ENCODE measurements around the gene LYRM1. TPM values are rescaled to one million over a fixed set of nuclear protein-coding genes. Genes with fewer than 3 reads are reported as not detected.
A peak's percentile ranks its signal among the peaks of the same experiment; 100 is the strongest.
"Not testable (repeated sequence)": the region's sequence is repeated elsewhere in the genome, so short reads cannot be mapped to it uniquely, and the experiment has no call there.

The LYRM1 gene
- total and polyA plus RNA-seq, 3 donors from 2014 or later = 30.2 to 87.2 (median 43.0) TPM

- 88 to 95% methylated on average over 3 of the region's 3 CpGs for WGBS, 2 donors
- Histone ChIP-seq H3K27ac (no peak overlapping the region), H3K36me3 (ENCODE audit: low read depth, missing control alignments) (no peaks in the 10 kb centered on the region), H3K4me3 (no peak overlapping the region), H3K27me3 (no peaks in the 10 kb centered on the region), H3K9me3 (no peaks in the 10 kb centered on the region), H3K4me1 (no peaks in the 10 kb centered on the region)
- intact Hi-C loops (cut with DNase I; ENCODE audit: low total_unique reads) = no loop called here
- TF ChIP-seq POLR2A (IDR thresholded peaks at IDR 0.05) (no peak), CTCF (IDR thresholded peaks at IDR 0.05) (no peak)
- no peak for DNase-seq
Measured at GRCh38 chr16:20923876-20924275, 23.3 kb downstream of the LYRM1 start.

- H3K4me3 ChIP-seq = no peak overlapping the region
- intact Hi-C loops (cut with DNase I; ENCODE audit: low total_unique reads) = no loop called here
- no peaks in the 10 kb centered on the region for H3K4me1 ChIP-seq
- H3K27me3 ChIP-seq = no peaks in the 10 kb centered on the region
- TF ChIP-seq CTCF (IDR thresholded peaks at IDR 0.05) (no peak), POLR2A (IDR thresholded peaks at IDR 0.05) (no peak)
- no peaks in the 10 kb centered on the region for H3K9me3 ChIP-seq
- DNase-seq = no peak
- WGBS, 2 donors = 92 to 95% methylated on average over 1 of the region's 1 CpG
- no peaks in the 10 kb centered on the region for H3K36me3 ChIP-seq (ENCODE audit: low read depth, missing control alignments)
- H3K27ac ChIP-seq = no peak overlapping the region
Measured at GRCh38 chr16:20925751-20926150, 25.2 kb downstream of the LYRM1 start.

- Histone ChIP-seq H3K4me3 (no peak overlapping the region), H3K27ac (no peak overlapping the region), H3K9me3 (no peaks in the 10 kb centered on the region), H3K36me3 (ENCODE audit: low read depth, missing control alignments) (no peaks in the 10 kb centered on the region), H3K4me1 (no peaks in the 10 kb centered on the region), H3K27me3 (no peaks in the 10 kb centered on the region)
- no peak for DNase-seq
- intact Hi-C loops (cut with DNase I; ENCODE audit: low total_unique reads) = no loop called here
- TF ChIP-seq CTCF (IDR thresholded peaks at IDR 0.05) (no peak), POLR2A (IDR thresholded peaks at IDR 0.05) (no peak)
- 86 to 97% methylated on average over 5 of the region's 5 CpGs for WGBS, 2 donors
Measured at GRCh38 chr16:20928774-20929411, 28.3 kb downstream of the LYRM1 start.

- H3K9me3 ChIP-seq; H3K4me3 ChIP-seq; H3K36me3 ChIP-seq (ENCODE audit: low read depth, missing control alignments); H3K4me1 ChIP-seq; DNase-seq; H3K27me3 ChIP-seq; intact Hi-C loops (cut with DNase I; ENCODE audit: low total_unique reads): not testable (repeated sequence)
- 68 to 77% methylated on average over 10 of the region's 10 CpGs for WGBS, 2 donors
- H3K27ac ChIP-seq = peak overlapping the region in 1 of 2 donors; percentile 1
Measured at GRCh38 chr16:20929676-20930364, 29.2 kb downstream of the LYRM1 start.

- H3K9me3 ChIP-seq = no peaks in the 10 kb centered on the region
- 64 to 81% methylated on average over 1 of the region's 1 CpG for WGBS, 2 donors
- no peak overlapping the region for H3K4me3 ChIP-seq
- no peaks in the 10 kb centered on the region for H3K27me3 ChIP-seq
- H3K36me3 ChIP-seq (ENCODE audit: low read depth, missing control alignments) = no peaks in the 10 kb centered on the region
- no peak for DNase-seq
- TF ChIP-seq CTCF (IDR thresholded peaks at IDR 0.05) (no peak), POLR2A (IDR thresholded peaks at IDR 0.05) (no peak)
- peak overlapping the region in 1 of 2 donors; percentile 1 for H3K27ac ChIP-seq
- no peaks in the 10 kb centered on the region for H3K4me1 ChIP-seq
- intact Hi-C loops (cut with DNase I; ENCODE audit: low total_unique reads) = no loop called here
Measured at GRCh38 chr16:20930365-20930690, 29.8 kb downstream of the LYRM1 start.

Data from testis (tissue), 3 donors.